Kidney tubule cell (primary cell): ENCODE measurements around the gene PRRT3.
"Not testable (repeated sequence)": the region's sequence is repeated elsewhere in the genome, so short reads cannot be mapped to it uniquely, and the experiment has no call there.

ENCODE experiments used
- DNase-seq: peaks from one replicate; pipeline ENCODE4 v3.0.0-alpha.2; 2018; ENCODE audit warnings: low spot score

PRRT3 gene

DNA sequence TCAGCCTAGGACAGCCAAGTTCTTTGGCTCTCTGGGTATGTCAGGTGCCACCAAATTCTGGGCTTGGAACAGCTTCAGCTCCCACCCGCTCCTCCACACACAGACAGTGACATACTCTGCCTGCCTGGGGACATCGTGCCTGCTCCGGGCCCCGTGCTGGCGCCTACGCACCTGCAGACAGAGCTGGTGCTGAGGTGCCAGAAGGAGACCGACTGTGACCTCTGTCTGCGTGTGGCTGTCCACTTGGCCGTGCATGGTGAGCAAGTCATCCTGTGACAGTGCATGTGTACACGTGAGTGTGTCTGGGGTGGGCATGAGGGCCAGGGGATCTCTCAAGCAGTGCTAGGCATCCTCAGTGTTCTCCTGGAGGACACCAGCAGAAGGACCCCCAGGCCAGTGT, 34.4 kb downstream of the PRRT3 start:
- DNase-seq: no peak

DNA sequence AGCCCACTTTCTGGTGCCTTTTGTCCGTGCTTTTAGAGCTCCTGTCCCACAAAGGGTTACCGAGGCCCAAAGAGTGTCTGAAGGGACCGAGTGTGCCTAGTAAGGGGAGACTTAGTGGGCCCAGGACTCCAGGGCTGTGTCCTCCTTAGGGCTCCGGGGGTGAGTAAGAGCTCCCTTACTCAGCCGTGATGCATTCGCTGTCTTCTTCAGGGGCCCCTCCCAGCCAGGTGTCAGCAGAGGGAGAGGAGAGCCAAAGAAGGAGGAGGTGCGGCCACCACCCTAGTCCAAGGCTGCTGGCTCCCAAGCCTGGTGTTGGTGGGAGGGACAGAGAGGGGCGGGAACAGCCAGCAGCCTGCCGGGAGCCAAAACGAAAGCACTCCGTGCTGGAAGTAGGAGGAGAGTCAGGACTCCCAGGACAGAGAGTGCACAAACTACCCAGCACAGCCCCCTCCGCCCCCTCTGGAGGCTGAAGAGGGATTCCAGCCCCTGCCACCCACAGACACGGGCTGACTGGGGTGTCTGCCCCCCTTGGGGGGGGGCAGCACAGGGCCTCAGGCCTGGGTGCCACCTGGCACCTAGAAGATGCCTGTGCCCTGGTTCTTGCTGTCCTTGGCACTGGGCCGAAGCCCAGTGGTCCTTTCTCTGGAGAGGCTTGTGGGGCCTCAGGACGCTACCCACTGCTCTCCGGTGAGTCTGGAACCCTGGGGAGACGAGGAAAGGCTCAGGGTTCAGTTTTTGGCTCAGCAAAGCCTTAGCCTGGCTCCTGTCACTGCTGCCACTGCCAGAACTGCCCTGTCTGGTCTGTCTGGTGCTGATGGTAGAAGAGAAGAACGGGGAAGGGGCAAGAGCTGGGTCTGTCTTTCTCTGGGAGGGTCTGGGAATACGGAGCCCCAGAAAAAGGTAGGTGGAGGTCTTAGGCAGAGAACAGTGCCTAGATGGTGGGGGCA, 35.2 kb downstream of the PRRT3 start, which contains the start of gene IL17RC:
IL17RC (plus strand) TSS at position 365 of the 947 bp plus-strand sequence; CDS start at position 583, 218 bp downstream.
- DNase-seq: peak; percentile 97

DNA sequence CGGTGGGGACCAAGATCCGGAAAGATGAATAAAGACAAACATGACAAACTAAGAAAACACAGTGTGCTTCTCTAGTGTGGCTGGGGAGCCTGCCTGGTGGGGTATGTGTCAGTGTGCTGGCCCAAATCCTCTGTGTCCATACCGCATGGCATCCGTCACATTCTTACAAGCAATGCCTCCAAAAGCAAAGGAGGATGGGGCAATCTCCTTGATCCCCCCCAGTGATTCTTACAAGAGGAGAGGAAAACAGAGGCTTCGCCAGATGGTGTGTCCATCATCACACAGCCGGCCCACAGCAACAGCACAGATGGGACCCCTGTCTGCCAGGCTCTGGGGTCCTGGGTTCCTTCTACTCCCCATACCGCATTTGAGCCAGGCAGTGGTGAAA, 35.9 kb downstream of the PRRT3 start:
- no peak for DNase-seq

DNA sequence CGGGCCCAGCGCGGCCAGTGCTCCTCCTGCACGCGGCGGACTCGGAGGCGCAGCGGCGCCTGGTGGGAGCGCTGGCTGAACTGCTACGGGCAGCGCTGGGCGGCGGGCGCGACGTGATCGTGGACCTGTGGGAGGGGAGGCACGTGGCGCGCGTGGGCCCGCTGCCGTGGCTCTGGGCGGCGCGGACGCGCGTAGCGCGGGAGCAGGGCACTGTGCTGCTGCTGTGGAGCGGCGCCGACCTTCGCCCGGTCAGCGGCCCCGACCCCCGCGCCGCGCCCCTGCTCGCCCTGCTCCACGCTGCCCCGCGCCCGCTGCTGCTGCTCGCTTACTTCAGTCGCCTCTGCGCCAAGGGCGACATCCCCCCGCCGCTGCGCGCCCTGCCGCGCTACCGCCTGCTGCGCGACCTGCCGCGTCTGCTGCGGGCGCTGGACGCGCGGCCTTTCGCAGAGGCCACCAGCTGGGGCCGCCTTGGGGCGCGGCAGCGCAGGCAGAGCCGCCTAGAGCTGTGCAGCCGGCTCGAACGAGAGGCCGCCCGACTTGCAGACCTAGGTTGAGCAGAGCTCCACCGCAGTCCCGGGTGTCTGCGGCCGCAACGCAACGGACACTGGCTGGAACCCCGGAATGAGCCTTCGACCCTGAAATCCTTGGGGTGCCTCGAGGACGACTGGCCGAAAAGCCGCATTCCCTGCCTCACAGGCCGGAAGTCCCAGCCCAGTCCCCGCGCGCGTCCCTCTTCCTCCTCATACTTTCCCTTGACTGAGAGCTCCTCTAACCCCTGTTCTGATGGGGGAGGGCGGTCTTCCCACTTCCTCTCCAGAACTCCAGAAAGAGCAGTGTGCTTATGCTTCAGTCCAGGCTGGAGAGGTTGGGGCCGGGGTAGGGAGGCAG, 36.7 kb downstream of the PRRT3 start:
- DNase-seq: peak; percentile 72

DNA sequence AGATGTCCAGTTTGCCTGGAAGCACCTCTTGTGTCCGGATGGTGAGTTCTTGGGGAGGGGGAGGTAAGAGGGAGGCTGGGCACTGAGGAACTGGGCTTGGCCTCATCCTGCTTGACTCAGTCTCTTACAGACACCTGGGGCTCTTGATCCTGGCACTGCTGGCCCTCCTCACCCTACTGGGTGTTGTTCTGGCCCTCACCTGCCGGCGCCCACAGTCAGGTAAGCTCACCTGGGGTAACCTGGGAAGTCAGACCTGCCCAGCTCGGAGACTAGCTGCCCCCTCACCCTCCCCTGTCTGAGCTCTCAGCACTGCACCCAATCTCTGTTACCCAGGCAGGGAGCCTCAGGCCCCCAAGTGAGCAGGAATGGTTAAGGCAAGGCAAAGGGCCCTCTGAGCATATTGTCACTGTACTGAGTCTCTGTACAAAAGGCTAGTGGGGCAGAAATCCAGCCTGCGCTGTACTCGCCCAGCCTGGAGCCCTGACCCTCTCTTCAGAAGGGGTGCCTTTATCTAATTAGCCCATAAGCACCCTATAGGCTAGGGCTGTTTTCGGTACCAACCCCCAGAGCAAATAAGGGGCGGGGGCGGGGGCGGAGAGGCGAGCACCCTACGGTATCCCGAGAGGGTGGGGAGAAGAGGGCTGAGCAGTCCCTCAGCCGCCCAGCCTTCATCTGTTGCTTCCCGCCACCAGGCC, 37.5 kb downstream of the PRRT3 start:
- no peak for DNase-seq

DNA sequence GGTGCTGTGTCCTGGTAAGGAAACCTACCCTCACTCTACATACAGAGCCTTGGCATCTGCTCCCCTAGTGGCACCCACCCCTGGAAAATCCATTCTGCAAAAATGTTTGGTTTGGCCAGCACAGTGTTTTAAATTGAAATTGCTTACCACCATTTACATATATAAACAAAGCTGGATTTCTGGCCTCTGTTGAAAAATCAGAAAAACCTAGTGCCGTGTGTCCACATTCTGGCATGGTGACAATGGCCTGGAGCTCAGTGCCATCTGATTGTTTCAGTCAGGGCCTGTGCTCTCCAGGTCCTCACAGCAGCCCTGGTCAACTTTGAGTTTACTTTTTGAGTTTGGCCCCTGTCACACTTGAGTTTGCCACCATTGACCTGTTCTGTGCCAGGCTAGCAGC, 38.2 kb downstream of the PRRT3 start:
- no peak for DNase-seq

DNA sequence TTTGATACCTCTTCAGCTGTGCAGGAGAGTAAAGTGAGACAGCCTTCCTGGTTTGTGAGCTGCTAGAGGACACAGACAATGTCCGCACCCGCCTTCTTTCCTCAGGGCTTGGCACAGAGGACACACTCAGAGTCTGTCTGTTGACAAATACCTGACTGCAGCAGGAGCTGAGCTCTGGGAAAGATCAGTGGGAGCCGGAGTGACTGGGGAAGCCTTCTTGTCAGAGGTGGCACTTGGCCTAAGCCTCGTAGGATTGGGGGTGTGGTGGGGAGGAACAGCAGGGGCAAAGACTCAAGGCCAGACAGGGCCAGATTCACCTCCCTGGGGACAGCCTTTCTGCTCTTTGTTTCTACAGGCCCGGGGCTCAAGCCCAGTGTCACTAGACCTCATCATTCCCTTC, 38.6 kb downstream of the PRRT3 start:
- no peak for DNase-seq

DNA sequence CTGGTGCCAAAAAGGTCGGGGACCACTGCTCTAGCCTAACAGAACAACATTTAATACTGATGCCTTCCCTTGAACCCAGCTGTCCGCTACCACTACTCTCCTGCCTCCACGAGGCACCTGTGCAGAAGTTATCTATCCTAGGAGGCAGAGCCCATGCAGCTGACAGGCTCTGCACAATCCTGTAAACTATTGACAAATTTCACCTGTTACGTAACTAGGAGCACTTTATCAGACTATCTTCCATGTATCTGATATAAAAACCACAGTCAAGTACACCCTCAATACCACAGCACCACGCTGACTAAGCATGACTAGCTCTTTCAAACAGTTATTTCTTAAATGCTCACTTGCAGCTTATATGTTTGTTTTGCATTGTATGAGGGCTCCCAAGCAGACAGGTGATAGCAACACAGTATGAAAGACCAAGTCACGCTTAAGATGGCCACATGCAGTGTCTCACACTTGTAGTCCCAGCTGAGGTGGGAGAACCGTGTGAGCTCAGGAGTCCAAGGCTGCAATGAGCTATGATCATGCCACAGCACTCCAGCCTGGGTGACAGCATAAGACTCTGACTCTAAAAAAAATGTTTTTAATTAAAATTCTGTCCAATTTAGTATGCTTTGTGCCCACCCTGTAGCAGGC, 39.8 kb downstream of the PRRT3 start:
- peak; percentile 54 for DNase-seq

DNA sequence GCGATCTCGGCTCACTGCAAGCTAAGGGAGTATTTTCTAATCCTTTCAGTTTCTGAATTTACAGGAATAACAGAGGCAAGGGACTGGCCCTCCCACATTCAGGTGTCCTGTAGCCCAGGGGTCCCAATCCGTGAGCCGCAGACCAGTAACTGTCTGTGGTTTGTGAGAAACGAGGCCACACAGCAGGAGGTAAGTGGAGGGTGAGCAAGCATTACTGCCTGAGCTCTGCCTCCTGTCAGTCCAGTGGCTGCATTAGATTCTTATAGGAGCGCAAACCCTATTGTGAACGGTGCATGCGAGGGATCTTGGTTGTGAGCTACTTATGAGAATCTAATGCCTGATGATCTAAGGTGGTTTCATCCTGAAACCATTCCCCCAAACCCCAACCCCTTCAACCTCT, 40.3 kb downstream of the PRRT3 start:
- no peak for DNase-seq

DNA sequence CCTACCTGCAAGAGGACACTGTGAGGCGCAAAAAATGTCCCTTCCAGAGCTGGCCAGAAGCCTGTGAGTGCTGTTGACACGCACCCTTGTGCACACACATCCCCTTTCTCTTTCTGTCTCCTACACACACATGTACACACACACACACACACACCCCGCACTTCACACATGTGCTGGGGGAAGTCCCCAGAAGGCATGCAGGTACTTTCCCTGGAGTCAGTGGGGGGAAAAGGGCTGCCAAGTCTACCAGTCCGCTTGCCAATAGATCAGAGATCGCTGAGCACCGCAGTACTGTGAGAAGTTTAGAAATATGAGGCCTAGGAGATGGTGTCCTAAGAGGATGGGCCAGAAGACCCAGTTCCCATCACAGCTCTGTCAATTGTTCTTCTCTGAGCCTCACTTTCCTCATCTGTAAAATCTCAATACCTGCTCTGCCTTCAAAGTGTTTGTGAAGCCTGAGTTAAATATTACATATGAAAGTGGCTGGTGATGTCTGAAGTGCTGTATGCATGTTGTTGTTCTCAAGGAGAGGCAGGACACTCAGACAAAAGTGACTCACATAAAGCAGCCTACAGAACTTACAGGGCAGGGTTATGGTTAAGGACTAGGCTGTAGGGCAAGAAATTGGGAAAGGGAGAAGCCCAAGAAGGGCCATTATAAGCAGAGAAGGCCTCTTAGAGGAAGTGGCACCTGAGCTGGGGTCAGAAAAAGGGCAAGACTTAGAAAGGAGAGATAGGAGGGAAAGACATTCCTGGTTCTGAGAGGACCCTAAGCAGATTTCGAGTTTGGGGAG, 42.8 kb downstream of the PRRT3 start:
- DNase-seq: peak; percentile 40

DNA sequence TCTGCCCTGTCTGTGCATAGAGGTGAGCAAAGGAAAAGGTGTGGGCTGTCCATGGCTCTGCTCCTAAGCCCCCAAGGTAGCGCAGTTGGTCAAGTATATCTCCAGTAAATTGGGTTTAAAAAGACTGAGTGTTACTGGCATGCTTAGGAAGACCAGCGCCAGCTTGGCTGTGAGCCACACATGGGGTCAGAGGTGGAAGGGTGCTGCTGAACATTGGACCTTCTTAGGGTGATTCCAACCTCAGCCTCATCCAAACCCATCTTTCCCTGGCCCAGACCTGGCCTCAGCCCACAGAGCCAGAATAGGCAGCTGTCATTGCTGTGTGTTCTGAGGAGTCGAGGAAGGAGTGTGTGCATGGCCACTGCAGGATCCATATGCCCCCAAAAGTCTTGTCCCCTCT, 43.9 kb downstream of the PRRT3 start:
- DNase-seq: no peak

DNA sequence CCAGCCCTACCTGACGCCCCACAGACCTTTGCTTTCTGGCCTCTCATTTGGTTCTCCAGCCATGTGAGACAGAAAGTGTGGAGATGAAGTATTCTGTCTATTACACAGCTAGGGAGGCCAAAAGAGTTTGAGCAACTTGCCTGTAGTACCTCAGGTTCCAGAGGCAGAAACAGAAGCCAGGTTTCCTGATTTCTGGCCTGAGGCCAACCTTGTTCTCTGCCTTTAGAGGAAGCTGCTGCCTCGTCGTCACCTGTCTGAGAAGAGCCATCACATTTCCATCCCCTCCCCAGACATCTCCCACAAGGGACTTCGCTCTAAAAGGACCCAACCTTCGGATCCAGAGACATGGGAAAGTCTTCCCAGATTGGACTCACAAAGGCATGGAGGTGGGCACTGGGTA, 45.7 kb downstream of the PRRT3 start:
- no peak for DNase-seq

DNA sequence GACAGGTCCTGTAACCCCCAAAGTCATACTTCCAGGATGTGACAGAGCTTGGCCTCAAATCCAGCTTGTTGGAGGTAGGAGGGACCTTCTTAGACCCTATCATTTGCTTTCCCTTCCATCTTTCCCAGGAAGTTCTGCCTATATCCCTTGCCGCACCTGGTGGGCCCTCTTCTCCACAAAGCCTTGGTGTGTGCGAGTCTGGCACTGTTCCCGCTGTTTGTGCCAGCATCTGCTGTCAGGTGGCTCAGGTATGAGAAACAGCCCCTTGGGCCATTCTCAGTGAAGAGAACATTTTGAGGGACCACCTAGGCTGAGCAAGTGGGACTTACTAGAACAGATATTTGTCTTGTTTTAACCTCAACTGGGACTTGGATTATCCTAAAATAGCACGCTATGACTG, 48.3 kb downstream of the PRRT3 start:
- DNase-seq: no peak

DNA sequence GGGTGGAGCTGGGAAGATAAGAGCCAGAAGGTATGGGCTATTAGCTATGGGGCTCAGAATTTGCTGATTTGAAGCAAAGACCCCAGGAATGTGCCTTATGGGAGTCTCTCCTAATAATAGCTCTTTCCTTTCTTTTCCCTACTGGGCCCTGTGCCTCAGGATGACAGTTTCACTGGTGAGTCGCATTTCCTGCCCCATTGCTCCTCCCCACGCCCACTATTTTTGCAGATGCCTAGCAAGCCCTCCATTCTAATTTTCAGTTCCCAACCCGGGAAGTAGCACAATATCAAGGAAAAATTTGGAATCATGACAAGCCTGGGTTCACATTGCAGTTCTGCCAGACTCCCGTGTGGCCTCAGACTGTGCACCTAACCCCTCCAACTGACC, 49.0 kb downstream of the PRRT3 start:
- peak; percentile 51 for DNase-seq

DNA sequence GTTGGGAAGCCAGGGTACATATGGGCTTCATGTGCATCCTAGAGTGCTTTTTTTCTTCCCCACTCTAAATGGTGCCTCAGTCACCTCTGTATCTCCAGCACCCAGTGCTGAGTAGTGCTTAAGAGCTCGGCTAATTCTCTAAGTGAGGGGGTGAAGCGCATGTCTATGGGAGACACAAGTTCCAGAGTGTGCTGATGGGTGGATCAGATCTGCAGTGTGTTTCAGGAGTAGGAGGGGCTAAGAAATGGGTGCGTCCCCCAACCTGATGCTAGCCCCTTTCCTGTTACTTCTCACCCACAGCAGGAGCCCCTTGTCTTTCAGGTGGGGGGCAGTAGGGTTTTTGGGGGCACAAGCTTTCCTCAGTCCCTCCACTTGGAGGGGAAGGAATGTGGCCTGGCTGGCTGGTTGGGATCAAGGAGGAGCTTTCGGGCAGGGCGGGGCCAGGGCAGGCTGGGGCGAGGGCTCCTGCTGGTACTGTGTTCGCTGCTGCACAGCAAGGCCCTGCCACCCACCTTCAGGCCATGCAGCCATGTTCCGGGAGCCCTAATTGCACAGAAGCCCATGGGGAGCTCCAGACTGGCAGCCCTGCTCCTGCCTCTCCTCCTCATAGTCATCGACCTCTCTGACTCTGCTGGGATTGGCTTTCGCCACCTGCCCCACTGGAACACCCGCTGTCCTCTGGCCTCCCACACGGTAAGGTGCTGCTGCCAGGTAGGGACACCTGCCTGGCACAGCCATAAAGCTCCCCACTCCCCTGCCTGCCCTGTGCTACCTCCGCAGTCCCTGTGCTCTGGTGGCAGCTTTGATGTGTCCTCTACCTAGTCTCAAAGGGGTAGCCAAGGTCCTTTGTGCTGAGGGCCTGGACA, 49.6 kb downstream of the PRRT3 start, which contains the start of gene IL17RE:
IL17RE (plus strand) TSS at position 477 of the 866 bp plus-strand sequence; CDS start at position 562, 85 bp downstream.
- DNase-seq: no peak

DNA sequence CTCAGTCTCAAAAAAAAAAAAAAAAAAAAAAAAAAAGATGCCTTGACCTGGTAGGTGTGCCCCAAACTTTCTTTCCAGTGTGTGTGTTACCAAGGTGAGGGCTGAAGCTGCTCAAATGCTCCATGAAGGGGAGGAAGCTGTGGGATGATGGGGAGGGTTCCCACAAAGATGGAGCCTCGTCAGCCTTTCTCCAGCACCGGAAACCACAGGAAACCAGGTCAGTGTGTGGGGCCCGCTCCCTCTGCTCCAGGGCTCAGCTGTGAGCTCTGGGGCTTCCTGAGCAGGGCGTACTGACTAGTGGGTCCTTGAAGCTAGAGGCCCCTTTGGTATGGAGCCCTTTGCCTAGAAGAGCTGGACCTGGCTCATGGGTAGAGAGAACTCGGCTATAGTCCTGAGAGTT, 50.2 kb downstream of the PRRT3 start:
- DNase-seq: no peak

DNA sequence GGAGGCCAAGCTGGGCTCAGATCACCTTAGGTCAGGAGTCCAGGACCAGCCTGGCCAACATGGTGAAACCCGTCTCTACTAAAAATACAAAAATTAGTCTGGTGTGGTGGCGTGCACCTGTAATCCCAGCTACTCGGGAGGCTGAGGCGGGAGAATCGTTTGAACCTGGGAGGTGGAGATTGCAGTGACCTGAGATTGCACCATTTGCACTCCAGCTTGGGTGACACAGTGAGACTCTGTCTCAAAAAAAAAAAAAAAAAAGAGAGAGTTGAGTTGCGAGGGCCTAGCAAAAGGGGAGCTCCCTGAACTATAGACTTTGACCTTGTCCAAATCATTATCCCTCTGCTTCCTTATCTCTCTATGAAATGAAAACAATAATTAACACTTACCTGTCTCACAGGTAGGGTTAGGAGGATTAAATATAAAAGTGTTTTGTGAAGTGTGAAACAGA, 51.2 kb downstream of the PRRT3 start:
- DNase-seq: not testable (repeated sequence)

DNA sequence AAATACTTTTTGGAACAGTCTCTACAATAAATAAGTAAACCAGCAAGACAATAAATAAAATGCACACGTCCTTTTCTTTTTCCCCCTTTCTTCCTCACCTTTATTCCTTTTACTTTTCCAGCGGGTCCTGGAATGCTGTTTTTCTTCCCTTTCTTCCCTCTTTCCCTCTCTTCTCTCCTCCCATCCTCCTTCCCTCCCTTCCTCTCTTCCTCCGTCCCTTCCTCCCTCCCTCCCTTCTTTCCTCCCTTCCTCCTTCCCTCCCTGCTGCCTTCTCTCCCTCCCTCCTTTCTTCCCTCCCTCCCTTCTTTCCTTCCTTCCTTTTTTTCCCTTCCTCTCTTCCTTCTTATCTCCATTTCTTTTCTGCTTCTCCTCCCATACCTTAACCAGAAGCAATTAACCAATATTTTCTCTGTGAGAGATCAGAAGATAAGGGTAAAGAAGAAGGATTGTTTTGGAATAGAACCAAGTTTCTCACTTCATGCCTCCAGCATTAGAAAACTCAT, 52.9 kb downstream of the PRRT3 start:
- no peak for DNase-seq

DNA sequence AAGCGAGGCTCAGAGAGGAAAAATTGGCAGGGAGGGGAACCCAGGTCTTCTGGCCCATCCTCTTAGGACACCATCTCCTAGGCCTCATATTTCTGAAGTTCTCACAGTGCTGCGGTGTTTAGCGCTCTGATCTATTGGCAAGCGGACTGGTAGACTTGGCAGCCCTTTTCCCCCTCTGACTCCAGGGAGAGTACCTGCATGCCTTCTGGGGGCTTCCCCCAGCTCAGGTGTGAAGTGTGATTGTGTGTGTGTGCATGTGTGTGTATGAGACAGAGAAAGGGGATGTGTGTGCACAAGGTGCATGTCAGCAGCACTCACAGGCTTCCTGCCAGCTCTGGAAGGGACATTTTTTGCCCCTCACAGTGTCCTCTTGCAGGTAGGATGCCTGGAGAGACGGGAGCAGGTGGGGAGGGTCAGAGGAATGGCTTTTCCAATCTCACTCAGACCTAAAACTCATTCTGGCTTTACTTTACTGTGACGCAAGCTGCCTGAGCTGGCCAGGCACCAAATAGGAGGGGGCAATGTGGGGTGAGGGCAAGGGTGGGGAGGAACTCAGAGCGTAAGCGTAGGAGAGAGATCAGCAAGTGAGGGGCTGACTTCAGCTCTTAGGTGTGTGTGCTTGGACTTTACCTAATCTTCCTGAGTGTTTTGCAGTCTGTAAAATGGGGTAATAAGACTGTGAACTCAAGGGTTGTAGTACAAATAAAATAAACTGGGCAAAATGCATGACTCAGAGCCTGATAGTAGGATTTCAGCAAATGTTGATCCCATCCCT, 53.6 kb downstream of the PRRT3 start:
- DNase-seq: no peak
